Activated CD4-positive, alpha-beta T cell treated with anti-CD3 and anti-CD28 coated beads for 48 hours (primary cell): Measurements from ENCODE around the gene IL5.
A peak's percentile ranks its signal among the peaks of the same experiment; 100 is the strongest.
"Not testable (repeated sequence)": the region's sequence is repeated elsewhere in the genome, so short reads cannot be mapped to it uniquely, and the experiment has no call there.

Experiments
- DNase-seq: peaks from one replicate; pipeline ENCODE4 v3.0.0-alpha.2; 2020

The IL5 gene

DNA sequence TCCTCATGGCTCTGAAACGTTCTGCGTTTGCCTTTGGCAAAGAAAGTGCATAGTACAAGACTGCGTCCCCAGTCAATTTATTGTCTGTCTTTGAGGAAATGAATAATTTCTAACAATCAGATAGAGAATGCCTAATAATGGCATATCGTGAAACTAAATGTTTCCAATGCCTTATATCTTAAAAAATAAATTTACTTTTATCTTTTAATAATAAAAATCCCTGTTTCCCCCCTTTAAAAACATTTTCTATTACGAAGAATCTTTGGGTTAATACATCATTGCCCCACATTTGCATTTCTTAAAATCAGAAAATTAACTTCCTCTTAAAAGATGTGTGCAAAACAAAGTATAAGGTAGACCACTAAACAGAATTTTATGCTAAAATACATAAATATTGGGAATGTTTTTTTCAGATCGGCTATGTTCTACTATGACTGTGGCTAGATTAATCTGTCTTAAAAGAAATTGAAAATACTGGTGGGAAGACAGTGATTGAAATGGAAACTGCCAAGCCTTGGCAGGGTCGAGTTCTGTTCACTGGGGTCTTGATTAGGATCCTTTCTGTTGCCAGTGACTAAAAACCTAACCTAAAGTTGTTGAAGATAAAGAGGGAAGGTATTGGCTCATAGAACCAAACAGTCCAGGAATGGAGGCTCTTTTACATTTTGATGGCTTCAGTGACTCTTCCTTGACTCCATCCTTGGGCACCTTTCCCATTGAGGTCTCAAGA lies at the start of gene IL5:
Gene IL5 (minus strand): TSS at position 51 of the 730 bp plus-strand sequence. CDS start 44 bp downstream, at position 7.
- DNase-seq = no peak

DNA sequence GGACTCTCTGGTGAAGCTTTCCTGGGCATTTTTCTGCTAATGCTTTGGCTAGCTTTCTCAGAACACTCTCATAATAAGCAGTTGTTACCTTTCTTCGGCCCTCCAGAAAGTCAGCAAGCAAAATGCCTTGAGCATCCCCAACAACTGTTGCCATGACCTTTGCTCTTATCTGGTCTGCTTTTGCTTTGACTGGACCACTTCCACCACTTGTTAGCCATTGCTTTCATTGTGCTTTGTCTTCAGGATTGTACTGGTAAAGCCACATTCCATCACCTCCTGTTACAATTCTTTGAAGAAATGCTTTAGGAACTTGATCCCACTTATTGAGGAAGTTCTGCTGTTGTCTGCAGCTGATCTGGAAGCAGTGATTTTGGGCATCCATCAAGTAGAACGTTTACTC lies 49.2 kb upstream of the IL5 start:
- DNase-seq = no peak

DNA sequence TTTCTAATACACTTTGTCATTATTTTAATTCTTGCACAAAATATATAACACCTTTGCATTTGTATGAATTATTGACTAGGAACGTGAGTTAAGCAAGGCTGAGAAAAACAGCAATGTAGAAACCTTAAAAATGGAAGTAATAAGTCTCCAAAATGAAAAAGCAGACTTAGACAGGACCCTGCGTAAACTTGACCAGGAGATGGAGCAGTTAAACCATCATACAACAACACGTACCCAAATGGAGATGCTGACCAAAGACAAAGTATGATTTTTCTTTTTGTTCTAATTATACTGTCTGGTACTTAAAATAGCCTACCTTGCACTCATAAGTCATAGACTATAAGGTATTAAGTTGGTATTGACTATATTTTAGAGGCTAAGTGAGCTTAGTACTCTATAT lies 47.8 kb upstream of the IL5 start:
- no peak for DNase-seq

DNA sequence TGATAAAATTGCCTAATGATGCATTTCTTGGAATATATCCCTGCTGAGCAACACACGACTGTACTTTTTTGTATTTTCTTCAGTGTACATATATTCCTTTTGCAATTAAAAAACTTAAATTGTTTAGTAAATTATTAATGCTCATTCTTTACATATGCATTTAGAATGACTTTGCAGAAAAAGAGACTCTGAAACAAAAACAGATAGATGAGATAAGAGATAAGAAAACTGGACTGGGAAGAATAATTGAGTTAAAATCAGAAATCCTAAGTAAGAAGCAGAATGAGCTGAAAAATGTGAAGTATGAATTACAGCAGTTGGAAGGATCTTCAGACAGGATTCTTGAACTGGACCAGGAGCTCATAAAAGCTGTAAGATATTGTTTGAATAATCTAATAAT lies 46.1 kb upstream of the IL5 start:
- no peak for DNase-seq

DNA sequence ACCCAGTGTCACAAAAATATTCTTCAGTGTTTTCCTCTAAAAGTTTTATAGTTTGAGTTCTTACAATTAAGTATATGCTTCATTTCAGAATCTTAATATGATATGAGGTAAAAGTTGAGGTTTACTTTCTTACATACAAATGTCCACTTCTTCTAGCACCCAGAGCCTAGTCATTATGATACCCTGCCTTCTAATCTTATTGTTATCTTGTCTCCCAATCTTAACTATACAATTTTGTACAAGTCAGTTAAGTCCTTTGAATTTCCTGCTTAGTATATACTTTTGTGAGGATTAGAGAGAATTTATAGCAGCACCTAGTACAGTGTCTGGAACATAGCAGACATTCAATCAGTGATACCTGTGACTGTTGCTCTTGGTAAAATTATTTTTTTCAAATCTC lies 42.7 kb upstream of the IL5 start:
- no peak for DNase-seq

DNA sequence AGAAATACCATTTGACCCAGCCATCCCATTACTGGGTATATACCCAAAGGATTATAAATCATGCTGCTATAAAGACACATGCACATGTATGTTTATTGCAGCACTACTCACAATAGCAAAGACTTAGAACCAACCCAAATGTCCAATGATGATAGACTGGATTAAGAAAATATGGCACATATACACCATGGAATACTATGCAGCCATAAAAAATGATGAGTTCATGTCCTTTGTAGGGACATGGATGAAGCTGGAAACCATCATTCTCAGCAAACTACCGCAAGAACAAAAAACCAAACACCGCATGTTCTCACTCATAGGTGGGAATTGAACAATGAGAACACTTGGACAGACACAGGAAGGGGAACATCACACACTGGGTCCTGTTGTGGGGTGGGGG lies 41.2 kb upstream of the IL5 start:
- not testable (repeated sequence) for DNase-seq

DNA sequence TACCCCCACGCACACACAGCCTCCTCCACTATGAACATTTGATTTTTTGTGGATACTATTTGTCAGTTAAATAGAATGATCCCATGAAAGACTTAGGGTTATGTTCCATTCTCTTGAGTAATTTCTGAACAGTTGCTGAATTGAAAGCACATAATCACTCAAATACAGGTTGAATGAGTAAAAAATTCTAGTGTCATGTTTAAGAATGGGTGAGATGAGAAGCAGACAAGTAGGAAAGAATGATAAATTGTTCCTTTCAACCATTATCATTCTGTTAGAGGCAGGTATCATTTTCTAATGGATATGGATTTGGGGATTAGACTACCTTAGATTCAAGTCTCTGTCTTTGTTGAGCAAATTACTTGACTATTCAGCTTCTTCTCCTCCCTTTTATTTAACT lies 32.8 kb upstream of the IL5 start:
- DNase-seq = no peak

DNA sequence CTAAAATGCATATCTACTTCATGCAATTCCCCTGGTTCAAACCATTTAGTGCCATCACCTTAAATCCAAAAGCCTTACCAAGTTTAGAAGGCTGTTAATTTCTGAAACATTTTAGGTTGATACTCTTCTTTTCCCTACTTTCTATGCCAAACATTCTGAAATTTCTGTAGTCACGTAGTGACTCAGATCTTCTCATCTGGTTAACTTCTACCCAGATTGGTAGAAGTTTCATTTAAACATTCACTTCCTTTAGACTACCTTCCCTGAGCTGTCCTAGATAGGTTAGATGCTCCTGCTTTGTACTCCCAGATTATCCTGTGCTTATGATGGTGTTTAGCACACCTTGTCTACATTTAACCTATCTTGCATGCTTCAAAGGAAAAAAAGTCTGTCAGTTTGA lies 23.3 kb upstream of the IL5 start:
- DNase-seq = no peak

DNA sequence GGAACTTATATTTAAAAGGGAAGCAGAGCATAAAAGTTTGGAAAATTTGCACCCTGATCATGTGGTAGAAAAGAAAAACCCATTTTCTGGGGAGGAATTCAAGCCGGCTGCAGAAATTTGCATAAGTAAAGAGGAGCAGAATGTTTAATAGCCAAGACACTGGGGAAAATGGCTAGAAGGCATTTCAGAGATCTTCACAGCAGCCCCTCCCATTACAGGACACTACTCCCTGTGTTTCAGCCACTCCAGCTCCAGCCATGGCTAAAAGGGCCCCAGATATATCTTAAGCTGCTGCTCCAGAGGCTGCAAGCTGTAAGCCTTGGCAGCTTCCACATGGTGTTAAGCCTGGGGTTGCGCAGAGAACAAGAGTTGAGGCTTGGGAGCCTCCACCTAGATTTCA lies 21.2 kb upstream of the IL5 start:
- not testable (repeated sequence) for DNase-seq

DNA sequence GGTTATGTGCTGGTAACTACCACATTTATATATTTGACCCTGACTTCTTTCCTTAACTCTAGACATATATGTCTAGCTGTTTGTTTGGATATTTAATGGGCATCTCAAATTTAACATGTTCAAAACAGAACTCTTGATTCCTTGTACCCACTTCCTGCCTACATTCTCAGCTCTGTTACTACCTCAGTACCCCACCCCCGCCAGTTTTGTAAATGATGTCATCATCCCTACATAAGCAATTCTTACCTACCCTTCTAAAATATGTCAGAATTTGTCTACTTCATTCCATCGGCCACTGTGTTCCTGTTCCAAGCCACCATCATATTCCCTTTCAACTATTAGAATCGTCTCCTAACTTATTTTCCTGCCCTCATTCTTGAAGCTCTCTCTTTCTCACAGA lies 18.3 kb upstream of the IL5 start:
- peak; percentile 30 for DNase-seq

DNA sequence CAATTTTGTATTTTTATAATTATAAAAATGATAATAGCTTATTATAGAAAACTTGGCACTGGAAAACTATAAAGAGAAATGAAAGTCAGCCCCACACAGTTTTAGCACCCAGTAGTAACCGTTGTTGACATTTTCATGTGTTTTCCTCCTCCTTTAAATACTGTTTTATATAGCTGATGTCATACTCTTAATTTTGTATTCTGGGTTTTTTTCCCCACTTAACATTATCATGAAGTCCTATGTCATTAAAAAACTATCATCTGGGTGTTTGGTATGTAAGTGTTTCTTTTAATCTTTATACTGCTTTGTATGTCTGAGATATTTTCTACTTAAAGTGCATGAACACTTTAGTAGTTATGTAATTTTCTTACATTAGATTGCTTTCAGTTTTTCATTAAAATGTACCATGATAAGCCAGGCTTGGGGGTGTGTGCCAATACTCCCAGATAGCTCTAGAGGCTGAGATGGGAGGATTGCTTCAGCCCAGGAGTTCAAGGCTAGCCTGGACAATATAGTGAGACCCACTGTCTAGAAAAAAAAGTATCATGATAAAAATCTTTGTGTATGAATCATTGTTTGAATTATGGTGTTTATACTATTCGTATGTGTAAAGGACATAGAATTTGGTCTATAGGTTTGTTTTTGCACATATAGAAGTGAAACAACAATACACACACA lies 16.2 kb upstream of the IL5 start:
- no peak for DNase-seq

DNA sequence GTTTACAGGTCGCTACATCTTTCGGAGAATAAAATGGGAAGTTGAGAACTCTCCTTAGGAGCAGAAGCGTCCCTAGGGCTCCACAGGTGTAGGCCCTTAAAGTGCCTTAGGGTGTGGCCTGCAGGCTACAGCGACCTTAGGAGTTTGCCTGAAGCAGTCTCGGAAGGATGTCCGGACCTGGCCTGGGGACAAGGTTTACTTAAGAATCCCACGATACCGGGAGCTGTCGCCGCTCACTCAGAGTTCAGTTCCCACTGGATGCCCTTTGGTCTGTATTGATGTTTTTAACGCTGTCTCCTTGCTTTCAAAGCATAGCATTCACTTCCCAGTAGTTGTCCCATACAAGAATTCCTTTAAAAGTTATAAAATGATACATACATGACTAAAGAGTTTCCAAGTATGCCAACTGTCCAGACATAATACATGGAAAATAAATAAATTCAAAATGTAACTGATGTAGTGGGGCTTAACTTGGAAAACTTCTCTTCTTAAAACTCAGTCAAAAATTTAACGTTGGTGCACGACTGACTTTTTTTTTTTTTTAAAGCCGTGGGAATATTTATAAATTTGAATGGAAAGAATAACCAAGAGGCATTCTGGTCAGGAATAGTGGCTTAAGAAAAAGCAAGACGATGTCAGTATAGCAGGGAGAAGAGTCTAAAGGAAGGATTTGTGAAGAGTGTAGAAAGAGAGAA lies 14.3 kb upstream of the IL5 start:
- DNase-seq = peak; percentile 51

DNA sequence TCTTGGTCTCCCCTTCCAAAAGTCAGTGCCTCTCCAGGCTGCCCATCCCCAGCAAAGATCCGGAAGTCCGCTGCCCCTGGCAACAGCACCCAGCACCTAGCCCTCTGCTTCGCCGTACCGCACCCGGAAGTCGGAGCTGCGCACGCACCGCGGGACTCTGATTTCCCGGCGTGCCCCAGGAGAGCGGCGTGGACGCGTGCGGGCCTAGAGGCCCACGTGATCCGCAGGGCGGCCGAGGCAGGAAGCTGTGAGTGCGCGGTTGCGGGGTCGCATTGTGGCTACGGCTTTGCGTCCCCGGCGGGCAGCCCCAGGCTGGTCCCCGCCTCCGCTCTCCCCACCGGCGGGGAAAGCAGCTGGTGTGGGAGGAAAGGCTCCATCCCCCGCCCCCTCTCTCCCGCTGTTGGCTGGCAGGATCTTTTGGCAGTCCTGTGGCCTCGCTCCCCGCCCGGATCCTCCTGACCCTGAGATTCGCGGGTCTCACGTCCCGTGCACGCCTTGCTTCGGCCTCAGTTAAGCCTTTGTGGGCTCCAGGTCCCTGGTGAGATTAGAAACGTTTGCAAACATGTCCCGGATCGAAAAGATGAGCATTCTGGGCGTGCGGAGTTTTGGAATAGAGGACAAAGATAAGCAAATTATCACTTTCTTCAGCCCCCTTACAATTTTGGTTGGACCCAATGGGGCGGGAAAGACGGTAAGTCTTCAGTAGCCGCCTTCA lies 13.6 kb upstream of the IL5 start, which contains the start of gene RAD50:
Gene RAD50 (plus strand): TSS at position 215 of the 715 bp plus-strand sequence. CDS start 348 bp downstream, at position 563.
- DNase-seq = peak; percentile 96

DNA sequence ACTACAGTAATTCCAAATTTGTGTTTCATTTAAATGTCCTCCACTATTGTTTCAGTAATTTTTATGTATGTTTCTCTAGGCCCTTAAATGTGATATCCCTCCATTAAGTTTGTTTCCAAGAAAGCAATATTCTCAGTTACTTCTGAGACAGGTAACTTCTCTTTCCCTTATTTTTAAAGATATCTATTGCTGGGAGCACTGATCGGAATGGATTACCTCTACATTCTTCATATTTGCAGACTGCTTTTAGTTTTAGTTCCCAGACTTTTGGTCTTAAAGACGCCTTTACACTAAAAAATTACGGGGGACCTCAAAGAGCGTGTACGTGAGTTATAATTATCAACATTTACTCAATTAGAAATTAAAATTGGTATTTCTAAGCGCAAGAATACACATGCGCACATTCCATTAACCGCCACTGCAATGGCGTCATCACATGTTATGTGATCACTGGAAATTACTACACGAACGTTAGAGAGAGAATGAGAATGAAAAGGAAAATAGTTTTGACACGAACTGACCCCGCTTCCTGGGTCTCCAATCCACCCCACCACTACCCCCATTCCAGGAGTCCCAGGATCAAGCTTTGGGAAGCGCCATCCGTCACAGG lies 12.9 kb upstream of the IL5 start:
- no peak for DNase-seq

DNA sequence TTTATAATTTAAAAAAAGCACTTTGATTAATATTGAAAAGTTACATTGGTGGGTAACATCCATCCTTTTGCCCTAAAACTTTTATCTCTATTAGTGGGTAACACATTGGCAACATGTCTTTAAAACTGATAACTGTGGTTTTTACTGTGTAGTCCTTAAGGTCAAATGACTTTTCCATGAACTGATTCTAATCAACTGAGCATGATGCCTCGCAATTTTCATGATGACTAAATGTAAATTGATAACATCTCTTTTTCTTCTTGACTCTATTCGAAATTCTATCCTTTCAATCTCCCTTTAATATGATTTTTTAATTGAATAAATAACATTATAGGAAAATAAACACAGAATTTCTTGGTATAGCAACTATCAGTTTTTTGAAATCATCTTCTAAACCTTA lies 6.3 kb upstream of the IL5 start:
- DNase-seq = no peak

DNA sequence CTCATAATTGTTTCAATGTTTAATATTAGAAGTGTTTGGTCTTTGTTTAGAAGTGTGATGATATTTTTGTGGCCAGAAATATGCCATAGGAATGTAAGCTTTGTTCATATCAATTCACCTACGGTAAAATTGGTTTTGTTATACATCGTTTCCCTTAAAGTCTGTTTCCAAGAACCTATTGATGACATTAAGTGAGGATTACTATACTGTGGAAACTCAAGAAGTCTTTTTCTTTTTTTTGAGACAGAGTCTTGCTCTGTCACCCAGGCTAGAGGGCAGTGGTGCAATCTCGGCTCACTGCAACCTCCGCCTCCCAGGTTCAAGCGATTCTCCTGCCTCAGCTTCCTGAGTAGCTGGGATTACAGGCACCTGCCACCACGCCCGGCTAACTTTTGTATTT lies 5.5 kb upstream of the IL5 start:
- DNase-seq = not testable (repeated sequence)

DNA sequence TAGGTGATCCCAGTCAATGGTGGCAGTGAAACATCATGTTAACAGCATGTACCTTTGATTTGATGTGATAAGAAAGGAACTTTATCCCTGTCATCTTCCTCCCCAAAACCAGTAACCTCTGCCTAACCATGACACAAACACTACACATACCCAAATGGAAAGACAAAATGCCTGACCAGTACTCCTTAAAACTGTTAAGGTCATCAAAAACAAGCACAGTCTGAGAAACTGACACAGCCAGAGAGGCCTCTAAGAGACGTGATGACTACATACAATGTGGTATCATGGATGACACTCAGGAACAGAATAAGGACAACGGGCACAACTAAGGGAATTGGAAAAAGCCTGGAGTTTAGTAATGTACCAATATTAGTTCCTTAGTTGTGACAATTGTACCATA lies 3.9 kb upstream of the IL5 start:
- no peak for DNase-seq

DNA sequence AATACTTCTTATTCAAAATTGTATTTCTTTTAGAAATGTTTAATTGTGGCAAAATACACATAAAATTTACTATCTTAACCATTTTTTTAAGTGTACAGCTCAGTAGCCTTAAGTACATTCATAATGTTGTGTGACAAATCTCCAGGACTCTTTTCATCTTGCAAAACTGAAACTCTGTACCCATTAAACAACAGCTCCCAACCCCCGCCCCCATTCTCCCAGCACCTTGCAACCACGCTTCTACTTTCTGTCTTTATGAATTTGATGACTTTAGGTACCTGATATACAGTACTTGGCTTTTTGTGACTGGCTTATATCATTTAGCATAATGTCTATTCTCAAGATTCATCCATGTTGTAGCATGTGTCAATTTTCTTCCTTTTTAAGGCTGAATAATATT lies 2.8 kb upstream of the IL5 start:
- peak; percentile 84 for DNase-seq

DNA sequence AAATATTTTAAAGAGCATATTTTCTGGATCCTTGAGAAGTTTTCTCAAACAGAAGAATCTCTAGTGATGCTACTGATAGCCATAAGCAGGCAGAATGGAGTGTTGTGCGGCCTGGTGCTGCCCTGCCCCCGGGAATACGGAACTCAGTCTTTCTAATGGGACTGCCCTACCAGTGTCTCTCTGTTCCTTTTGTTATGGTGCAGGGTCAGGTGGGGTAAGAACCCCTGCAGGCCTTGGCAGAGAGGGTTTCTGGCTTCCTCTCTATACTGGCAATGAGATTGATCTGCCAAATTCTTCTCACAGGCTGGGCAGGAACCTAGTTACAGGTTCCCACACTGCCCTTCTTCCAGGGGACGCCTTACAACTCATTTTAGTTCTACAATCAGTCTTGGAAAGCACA lies 2.6 kb downstream of the IL5 start:
- no peak for DNase-seq

DNA sequence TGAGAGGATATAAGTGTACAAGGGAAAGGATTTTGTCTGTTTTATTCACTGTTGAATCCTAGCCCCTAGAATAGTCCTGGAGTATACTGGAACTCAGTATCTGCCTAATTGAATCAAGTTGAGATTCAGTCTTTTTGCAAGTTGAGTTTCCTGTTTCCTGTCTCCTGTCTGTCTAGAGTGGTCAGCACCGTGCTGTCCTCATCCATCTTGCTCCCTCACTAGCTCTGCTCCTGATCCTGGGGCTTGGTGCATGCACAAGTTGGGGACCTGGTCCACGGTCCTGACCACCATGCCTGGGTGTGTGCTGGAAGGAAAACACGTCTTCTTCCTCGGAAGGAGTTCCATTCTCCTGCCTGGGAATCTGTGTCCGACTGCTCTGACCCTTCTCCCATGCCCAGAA lies 3.2 kb downstream of the IL5 start:
- no peak for DNase-seq

DNA sequence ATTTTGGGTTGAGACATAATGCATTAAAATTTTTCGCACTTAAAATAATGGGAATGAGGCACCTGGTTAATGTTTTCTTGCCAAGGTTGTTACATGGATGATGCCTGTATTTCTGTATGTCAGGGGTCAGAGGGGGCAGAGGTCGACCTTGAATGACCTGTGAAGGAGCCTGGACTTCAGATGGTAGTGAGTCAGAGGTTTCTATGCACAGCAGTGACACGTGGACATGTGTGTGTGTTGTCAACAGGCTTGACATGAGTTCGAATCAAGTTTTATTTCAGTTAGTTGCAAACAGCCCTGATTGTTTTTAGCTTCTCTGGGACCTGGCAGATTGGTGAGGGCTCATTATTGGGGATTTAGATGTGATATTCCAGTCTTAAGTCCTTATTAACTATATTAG lies 3.6 kb downstream of the IL5 start:
- DNase-seq = no peak

DNA sequence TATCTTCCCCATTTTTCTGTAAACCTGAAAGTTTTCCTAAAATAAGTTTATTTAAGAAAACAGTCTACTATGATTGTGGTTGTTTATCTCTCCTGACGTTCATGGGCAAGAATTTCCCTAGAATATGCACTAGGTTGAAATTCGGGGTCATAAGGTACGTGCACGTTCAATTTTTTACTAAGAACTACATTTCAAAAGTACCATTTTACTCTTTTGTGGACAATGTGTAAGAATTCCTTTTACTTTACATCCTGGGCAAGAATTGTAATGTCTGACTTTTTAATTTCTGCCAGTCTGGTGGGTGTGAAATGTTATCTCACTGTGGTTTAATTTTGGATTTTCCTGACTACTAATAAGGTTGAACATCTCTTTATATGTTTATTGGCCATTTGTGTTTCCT lies 12.4 kb downstream of the IL5 start:
- no peak for DNase-seq
